HL-60 (cell line): Measurements from ENCODE around the gene WDR1.

Source experiments
- CTCF ChIP-seq: IDR thresholded peaks from one replicate; pipeline ENCODE4 v1.5.1; 2011; ENCODE audit warnings: low read length, control low read depth, inconsistent platforms; ENCODE audit not compliant: insufficient read depth
- POLR2AphosphoS5 ChIP-seq: IDR thresholded peaks from 2 replicates; pipeline ENCODE4 v1.6.1; 2012; ENCODE audit warnings: low read depth

GRCh38 chr4:10117359-10118047 is 904 bp upstream of the WDR1 start:
- no peak for TF ChIP-seq CTCF
- no peak for TF ChIP-seq POLR2AphosphoS5
